GM18505 (cell line): ENCODE data around the gene ANKRD11.
"Not testable (repeated sequence)": the region's sequence is repeated elsewhere in the genome, so short reads cannot be mapped to it uniquely, and the experiment has no call there.

Experiments
- ATAC-seq: cut with Tn5 transposase; IDR thresholded peaks from one replicate; pipeline ENCODE4 v1.9.1; 2021; ENCODE audit not compliant: unreplicated experiment
- POLR2A ChIP-seq: IDR thresholded peaks from 4 replicates; pipeline ENCODE4 v1.6.1; 2011; ENCODE audit warnings: borderline replicate concordance; ENCODE audit not compliant: insufficient read depth, insufficient read length; ENCODE audit errors: extremely low read depth

The ANKRD11 gene

GRCh38 chr16:89300976-89301360 lies 189.4 kb downstream of the ANKRD11 start:
- no peak for ATAC-seq
- no peak for TF ChIP-seq POLR2A

- no peak for TF ChIP-seq POLR2A
- no peak for ATAC-seq
These were observed 189.9 kb downstream of the ANKRD11 start for GRCh38 chr16:89300311-89300975.

GRCh38 chr16:89299357-89300111 lies 190.8 kb downstream of the ANKRD11 start:
- not testable (repeated sequence) for ATAC-seq

- no peak for TF ChIP-seq POLR2A
- no peak for ATAC-seq
These were observed 191.6 kb downstream of the ANKRD11 start for GRCh38 chr16:89298623-89299225.

- no peak for TF ChIP-seq POLR2A
- no peak for ATAC-seq
These were observed 192.3 kb downstream of the ANKRD11 start for GRCh38 chr16:89297910-89298545.

- ATAC-seq: no peak
- TF ChIP-seq POLR2A: no peak
These were observed 193.0 kb downstream of the ANKRD11 start for GRCh38 chr16:89297156-89297874.

GRCh38 chr16:89295915-89296314 lies 194.4 kb downstream of the ANKRD11 start:
- ATAC-seq: no peak
- no peak for TF ChIP-seq POLR2A

GRCh38 chr16:89295071-89295900 lies 195.1 kb downstream of the ANKRD11 start:
- TF ChIP-seq POLR2A: no peak
- no peak for ATAC-seq

- TF ChIP-seq POLR2A: no peak
- ATAC-seq: no peak
These were observed 195.9 kb downstream of the ANKRD11 start for GRCh38 chr16:89294486-89294885.

GRCh38 chr16:89293276-89294143 lies 196.9 kb downstream of the ANKRD11 start:
- no peak for TF ChIP-seq POLR2A
- ATAC-seq: no peak

- ATAC-seq: no peak
- no peak for TF ChIP-seq POLR2A
These were observed 197.8 kb downstream of the ANKRD11 start for GRCh38 chr16:89292443-89293078.

- TF ChIP-seq POLR2A: no peak
- no peak for ATAC-seq
These were observed 198.6 kb downstream of the ANKRD11 start for GRCh38 chr16:89291776-89292175.

GRCh38 chr16:89291363-89291762 lies 199.0 kb downstream of the ANKRD11 start:
- ATAC-seq: no peak
- no peak for TF ChIP-seq POLR2A
